ENCODE measurements around the gene KRTAP10-4.
"Not testable (repeated sequence)": the region's sequence is repeated elsewhere in the genome, so short reads cannot be mapped to it uniquely, and the experiment has no call there.

The KRTAP10-4 gene

GRCh38 chr21:44581158-44581557 lies 7.6 kb downstream of the KRTAP10-4 start:
- no peak for DNase-seq

DNA sequence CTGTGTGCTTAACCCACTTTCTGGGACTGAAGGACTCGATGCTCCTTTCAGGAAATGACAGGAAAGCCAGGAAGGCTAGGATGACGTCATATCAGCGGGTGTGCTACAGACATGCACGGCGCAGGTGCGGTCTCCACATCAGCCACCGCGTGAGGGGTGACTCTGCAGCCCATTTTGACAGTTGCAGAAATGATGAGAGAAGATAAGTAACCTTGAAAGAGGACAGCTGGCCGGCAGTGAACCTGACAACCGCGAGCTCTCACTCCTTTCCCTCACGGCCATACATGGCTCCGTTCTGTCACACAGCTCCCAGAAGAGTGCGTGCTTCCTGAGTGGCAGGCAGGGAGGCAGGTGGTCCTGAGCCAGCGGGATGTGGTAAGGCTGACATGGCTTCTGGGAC lies 8.5 kb downstream of the KRTAP10-4 start:
- DNase-seq, result no peak

GRCh38 chr21:44583089-44583799 lies 9.7 kb downstream of the KRTAP10-4 start:
- no peak for DNase-seq

DNA sequence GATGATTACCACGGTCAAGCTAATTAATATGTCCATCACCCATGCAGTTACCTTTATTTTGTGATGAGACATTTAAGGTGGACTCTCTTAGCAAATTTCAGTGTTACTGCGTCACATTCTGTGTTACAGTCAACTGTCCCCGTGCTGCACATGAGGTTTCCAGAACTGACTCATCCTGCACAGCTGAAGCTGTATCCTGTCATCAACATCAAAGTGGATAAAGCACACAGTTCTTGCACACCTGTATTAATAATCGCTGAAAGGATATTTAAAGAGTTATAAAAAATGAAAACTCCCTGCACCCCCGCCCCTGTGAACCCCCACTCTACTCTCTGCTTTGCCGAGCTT lies 10.2 kb downstream of the KRTAP10-4 start:
- no peak for DNase-seq

GRCh38 chr21:44585892-44586291 lies 12.4 kb downstream of the KRTAP10-4 start:
- DNase-seq, result no peak

DNA sequence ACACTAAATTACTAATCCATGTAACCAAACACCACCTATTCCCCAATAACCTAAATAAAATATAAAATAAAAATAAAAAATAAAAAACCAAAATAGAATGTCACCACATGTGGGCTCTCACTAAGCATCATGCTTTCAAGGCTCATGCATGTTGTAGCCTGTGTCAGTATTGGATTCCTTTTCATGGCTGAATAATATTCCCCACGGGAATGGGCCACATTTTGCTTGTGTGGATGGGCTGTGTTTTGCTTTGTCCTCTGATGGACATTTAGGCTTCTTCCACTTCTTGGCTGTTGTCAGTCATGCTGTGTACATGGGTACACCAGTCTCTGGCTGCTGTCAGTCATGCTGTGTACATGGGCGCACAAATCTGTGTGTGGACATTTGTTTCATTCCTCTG lies 15.6 kb downstream of the KRTAP10-4 start:
- DNase-seq, result no peak

DNA sequence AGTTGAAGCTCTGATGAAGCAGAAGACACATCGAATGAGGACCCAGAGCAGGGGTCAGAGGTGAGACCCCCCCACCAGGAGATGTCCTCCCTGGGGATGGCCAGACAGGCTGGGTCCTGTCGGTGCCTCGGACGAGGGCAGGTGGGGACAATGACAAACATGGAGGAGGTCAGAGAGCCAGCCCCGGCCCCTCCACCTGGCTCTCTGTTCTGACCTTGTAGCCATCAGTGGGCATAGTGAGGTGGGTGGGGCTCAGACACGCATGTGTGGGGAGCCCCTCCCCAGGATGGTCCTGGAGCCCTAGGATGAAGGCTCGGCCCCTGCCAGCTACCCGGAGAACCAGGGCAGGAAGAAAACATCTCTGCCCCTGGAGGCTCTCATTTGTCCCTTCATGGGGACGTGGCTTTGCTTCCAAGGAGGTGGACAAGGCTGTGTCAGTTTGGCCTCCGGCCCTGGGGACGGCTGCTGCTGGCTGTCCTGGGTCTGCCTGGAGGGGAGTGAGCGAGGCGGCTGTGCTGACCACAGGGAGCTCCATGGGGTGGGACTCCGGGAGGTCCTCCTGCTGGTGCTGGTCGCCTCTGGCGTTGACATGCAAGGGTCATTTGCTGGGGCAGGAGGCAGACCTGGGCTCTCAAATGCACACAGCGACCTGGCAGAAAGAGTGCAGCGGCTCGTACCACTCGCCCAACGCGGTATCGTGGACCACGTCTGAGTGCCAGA lies 16.2 kb downstream of the KRTAP10-4 start:
- no peak for DNase-seq

DNA sequence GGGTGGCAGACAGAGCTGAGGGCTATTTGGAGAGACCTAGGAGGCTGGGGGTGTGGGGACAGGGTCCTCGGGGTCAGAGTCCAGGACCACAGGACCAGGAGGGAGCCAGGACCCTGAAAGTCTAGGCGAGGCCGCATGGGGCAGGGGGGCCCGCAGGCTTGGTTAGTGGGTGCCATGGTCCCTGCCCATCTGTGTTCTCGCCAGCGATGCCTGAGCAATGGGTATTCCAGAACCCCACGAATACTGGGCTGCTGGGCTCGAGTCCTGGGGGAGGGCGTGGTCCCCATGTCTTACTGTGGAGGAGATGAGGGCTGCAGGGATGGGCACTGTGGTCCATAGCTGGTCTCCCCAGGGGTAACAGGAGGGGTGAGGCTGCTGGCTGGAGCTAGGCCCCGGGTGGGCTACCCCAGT lies 16.8 kb downstream of the KRTAP10-4 start:
- no peak for DNase-seq

DNA sequence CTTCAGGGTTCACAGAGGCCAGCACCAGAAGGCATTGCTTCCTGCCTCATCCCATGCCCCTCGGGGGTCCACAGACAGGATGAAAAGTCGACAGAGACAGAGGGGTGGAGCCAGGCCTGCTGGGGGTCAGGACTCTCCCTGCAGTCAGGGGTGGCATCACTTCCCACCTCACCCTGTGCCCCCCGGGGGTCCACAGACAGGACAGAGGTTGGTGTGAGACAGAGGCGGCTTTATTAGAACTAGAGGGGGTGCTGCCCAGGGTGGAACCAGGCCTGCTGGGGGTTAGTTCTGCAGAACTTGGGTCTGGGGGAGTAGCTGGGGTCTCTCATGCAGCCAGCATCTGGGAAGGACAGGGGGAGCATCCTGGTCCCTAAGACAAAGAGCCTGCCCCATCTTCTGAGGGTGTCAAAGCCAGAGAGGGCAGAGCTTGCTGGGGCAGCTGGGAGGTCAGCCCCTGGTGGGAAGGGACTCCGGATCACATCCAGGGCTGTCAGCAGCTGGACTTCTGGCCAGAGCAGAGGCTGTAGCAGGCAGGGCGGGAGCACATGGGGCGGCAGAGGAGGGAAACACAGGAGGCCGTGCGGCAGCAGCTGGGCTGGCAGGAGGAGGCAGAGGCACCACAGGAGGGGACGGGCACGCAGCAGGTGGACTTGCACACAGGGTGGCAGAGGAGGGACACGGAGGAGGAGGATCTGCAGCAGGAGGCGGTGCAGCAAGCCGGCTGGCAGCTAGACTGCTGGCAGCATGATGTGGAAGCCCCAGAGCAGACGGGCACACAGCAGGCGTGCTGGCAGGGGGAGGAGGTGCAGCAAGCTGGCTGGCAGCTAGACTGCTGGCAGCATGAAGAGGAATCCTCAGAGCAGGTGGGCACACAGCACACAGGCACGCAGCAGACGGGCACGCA lies 17.6 kb downstream of the KRTAP10-4 start:
- DNase-seq, result not testable (repeated sequence)

DNA sequence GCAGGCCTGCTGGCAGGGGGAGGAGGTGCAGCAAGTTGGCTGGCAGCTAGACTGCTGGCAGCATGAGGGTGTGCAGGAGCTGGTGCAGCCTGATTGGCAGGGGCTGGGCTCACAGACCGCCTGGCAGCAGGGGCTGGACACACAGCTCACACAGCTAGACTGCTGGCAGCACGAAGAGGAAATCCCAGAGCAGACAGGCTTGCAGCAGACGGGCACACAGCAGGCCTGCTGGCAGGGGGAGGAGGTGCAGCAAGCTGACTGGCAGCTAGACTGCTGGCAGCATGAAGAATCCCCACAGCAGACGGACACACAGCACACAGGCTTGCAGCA lies 18.2 kb downstream of the KRTAP10-4 start:
- DNase-seq, result not testable (repeated sequence)

DNA sequence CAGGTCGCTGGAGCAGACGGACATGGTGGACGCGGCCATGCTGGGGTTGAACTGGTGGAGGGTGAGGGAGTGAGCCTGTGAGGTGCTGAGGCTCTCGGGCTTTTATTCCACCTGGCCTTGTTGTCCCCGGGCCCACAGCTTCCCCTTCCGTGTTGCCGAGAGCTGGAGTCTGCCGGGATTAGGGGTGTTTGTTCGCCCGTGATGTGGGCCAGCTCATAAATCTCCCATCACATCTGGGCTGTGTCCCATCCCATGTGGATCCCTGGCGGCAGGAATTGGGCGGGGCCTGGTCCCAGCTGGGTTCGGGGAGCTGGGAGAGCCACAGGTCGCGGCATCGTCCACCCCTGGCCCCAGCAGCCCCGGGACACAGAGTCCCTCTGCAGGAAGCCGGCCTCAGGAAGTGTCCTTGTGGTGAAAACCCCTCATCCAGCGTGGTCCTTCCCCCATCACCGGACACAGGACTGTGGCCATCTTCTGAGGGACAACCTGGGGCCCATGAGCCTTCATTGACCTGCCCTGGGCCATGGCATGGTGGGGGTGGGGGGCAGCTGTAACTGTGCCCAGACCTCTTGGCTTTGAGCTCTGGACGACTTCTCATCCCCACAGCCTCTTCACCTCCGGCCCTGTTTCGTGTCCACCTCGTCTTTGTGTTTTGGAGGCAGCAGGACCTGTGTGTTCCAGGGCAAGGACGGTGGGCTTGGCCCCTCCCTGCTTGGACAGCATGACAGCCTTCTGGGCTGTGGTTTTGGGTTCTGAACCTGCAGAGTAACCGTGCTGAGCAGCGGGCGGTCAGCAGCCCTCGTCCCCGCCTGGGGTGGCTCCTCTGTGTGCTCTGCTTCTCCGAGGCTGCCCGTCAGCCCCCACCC lies 19.1 kb downstream of the KRTAP10-4 start, which contains the start of gene KRTAP10-6:
KRTAP10-6 (minus strand) TSS at position 60 of the 866 bp plus-strand sequence; CDS start at position 39, 21 bp downstream.
- DNase-seq, result no peak

DNA sequence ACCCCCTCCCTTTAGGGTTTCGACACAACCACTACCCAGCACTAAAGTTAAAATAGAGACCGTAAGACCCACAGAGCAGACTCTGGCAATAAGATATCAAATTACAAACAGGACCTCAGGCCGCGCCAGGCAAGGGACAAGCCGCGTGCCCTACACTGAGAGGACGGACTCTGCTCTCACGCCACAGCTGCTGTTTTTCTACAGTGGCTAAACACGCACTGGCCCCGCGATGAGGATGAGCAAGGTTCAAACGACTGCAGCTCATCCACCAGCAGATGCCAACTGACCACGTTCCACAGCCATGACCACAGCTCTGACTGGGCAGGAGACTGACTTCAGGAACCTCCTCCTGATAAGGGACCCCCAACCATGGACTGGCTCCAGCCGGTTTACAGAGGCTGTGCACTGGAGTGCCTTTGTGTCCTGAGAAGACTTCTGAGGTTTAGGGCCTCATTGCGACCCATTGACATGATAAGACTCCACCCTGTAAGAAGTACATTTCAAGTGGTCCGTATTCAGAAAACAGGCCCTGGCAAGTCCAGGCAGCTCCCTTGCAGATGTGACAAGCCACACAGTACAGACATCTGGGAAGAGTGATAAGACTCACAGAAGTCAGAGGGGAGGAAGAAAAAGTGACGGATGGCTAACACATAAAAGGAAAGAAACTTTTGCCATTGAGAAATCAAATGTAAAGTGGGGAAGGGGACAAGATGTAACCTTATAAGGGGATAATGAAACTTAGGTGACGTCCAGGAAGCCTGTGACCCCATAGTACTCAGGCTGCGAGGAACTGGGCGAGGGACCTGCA lies 20.3 kb downstream of the KRTAP10-4 start:
- DNase-seq, result no peak

DNA sequence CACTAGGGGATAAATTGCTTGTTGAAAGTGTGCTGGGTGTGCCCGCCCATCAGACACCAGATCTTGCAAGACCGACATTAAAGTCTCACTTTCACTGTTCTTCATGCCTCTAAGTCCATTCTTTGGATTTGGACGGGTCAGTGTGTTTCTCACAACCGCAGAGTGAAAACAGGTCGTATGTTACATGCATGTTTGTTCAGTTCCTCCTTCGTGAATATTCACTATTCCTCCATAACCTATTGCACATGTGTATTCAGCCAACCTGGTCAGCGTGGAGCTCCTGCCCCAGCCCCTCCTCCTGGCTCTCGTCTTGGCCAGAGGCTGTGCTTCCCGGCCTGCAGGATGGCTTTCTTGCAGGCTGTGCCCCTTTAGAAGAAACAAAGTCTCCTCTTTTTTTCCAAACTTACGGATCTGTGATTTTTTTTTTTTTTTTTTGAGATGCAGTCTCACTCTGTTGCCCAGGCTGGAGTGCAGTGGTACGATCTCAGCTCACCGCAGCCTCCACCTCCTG lies 20.9 kb downstream of the KRTAP10-4 start:
- no peak for DNase-seq

DNA sequence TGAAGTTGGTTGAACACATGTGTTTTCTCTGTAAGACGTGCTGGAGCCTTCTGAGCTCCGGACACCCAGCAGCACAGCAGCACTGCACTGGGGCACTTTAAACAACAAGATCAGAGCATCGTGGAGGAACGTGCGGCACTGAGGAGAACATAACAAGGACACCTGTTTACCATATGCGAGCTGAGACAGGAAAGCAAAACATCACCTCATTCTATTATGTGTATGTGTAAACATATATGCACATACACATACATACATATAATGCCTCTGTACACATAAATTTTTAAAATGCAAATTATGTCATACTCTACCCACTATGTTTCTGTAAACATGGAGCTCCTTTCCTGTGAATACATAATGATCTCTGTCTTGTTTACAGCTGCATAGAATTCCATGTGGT lies 22.0 kb downstream of the KRTAP10-4 start:
- DNase-seq, result no peak

DNA sequence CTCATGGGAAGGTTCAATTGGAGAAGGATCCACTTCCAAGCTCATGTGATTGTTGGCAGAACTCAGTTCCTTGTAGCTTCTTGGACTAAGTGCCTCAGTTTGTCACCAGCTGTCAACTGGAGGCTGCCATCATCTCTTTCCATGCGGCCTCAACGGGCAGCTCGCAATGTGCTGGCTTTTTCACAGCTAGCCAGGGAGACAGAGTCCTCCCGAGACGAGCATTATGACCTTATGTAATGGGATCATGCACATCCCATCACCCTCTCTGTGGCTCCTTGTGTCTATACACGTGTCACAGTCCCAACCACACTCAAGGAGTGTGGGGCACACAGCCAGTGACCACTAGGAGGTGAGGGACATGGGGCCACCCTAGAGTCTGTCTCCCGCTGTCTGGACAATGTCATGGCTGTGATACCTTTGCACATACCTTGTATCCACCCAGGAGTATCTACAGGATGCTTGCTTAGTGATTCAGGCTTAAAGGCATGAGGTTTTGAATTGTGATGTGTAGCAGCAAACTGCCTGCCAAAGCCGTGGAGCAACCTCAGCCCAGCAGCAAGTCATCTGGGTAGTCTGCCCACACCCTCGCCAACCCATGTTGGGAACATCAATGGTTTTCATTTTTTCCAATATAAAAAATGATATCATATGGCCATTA lies 22.7 kb downstream of the KRTAP10-4 start:
- DNase-seq, result no peak

GRCh38 chr21:44598061-44598460 lies 24.5 kb downstream of the KRTAP10-4 start:
- DNase-seq, result no peak

DNA sequence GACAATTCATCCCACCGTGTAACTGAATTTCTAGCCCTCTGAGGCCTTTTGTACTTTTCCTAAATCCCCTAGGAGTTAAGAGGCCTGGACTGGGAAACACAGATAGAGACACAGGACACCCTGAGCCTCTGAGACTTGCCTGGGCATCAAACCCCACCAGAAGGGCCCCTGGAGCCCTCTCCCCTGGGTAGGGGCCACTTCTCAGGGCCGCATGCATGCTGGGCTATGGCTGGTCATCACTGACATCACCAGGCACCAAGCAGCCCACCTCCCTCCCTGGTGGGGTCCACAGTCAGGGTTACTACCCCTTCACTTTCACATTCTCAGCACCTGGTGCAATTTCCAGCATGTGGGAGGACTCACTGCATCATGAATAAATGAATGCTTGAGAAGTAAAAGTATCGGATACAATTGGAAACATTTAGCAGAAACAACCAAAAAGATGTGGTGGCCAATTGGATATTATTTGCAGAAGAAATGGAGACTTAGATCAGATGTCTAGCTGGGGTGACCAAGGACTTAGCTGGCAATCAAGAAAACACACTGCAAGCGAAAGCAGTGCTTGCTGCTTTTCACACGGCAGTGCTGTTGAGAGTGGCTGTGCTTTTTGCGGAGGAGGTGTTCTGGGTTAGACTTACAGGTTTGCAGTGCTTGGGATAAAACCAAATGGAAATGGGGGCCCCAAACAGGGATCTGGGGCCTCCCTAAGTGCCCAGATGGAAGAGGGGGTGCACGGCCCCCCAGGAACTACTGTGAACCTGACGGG lies 25.9 kb downstream of the KRTAP10-4 start:
- no peak for DNase-seq

- not testable (repeated sequence) for DNase-seq
Observed at GRCh38 chr21:44600118-44600978, 26.8 kb downstream of the KRTAP10-4 start, which contains the start of gene KRTAP10-7. Gene KRTAP10-7, plus strand, starts transcription at chr21:44600597. Its CDS starts 25 bp downstream, at chr21:44600622.

GRCh38 chr21:44601091-44601490 lies 27.6 kb downstream of the KRTAP10-4 start:
- not testable (repeated sequence) for DNase-seq

Data from NCI-H2029 treated with DMSO at 0.1 percent for 48 hours (cell line).